Mesodermal cell (in vitro differentiated cells): ENCODE measurements around the gene ARHGAP15.

Experiments
- H3K27ac ChIP-seq: 2 replicates; pipeline ENCODE4 v1.7.0; 2013; ENCODE audit warnings: mild to moderate bottlenecking, low read depth, low read length, moderate library complexity; ENCODE audit not compliant: severe bottlenecking
- H3K36me3 ChIP-seq: 2 replicates; pipeline ENCODE4 v1.7.1; 2013; ENCODE audit warnings: mild to moderate bottlenecking, low read length, moderate library complexity; ENCODE audit not compliant: control insufficient read depth, insufficient read depth
- H3K4me1 ChIP-seq: one replicate; pipeline ENCODE4 v1.7.1; 2013; ENCODE audit warnings: mild to moderate bottlenecking, low read length; ENCODE audit not compliant: insufficient read depth, control insufficient read depth, poor library complexity, severe bottlenecking
- H3K4me3 ChIP-seq: 2 replicates; pipeline ENCODE4 v1.7.0; 2013; ENCODE audit warnings: low read length, control low read depth, mild to moderate bottlenecking; ENCODE audit not compliant: insufficient read depth, poor library complexity, severe bottlenecking; ENCODE audit errors: extremely low read depth
- H3K9me3 ChIP-seq: 2 replicates; pipeline ENCODE4 v1.7.1; 2013; ENCODE audit warnings: mild to moderate bottlenecking, low read length, moderate library complexity; ENCODE audit not compliant: control insufficient read depth
- WGBS, 2 experiments: methylation state at CpG; one replicate each; pipeline ENCODE4 v1.1.5; 2013; ENCODE audit warnings: missing lambda C conversion rate in 2 of 2; ENCODE audit not compliant: insufficient coverage in 2 of 2; 5-methylcytosine and 5-hydroxymethylcytosine counted together

The ARHGAP15 gene

DNA sequence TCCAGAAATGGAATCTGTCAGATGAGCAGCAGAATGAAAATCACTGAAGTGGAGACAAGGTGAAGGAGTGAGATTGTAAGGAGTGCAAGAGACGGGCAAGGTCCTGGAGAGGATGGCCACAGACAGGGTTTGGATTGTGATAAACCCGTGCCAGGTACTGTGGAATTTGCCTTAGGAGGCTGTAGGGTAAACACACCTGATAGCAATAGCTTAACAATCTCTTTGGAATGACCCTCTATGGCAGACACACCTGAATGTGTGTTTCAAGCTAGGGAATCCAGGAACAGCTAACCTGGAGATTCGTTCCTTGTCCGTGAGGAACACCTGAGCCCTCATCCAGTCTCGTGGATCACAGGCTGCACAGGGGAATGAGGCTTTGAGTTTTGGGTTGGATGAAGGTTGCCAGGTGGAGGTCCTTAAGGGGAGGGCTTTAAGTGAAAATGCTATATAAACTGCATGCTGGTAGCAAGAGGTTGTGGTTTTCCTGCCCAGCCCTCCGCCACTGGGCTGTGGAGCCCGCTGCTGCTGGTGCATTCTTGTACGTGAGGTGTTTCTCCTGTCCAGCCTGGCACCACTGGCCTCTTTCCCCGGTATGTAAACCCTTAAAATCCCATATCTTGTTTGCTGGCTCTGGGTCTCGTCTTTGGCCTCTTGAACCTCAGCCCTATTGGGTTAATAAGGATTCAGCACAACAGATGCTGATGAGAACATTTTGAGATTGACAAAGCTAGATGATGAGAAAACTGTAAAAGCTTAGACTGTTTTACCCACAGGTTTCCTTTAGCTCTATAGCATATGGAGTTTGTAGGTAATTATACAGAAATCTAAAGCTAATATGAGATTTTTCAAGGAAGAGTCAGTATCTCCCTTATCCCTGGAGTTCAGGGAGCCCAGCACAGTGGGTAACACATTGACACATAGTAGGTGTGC, 117.9 kb downstream of the ARHGAP15 start:
- Histone ChIP-seq H3K27ac (no peak overlapping the region), H3K4me3 (no peak overlapping the region), H3K9me3 (no peaks in the 10 kb centered on the region), H3K4me1 (no peaks in the 10 kb centered on the region), H3K36me3 (no peaks in the 10 kb centered on the region)
- 92 to 96% methylated on average over 7 to 8 of the region's 10 CpGs for WGBS, 2 experiments

DNA sequence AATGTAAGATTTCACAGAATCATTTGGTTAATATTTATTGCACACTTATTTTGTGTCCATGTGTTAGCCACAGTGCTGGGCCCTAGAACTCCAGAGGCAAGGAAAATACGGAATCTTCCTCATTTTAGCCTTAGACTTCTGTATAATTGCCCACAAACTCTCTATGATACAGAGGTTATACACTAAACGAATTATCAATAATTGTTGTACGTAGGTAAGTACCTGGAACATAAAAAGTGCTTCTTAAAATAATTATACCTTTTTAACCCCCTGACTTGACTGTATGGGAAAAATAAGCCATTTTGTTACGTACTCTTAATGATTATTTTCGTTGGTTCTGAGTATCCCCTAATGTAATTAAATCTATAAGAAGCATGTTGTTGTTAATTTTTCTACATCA, 119.4 kb downstream of the ARHGAP15 start:
- no peaks in the 10 kb centered on the region for H3K4me1 ChIP-seq
- H3K9me3 ChIP-seq: no peaks in the 10 kb centered on the region
- H3K27ac ChIP-seq: no peak overlapping the region
- no peaks in the 10 kb centered on the region for H3K36me3 ChIP-seq
- H3K4me3 ChIP-seq: no peak overlapping the region
- no CpG with 5 or more reads among the region's 5 CpGs for WGBS, 2 experiments

DNA sequence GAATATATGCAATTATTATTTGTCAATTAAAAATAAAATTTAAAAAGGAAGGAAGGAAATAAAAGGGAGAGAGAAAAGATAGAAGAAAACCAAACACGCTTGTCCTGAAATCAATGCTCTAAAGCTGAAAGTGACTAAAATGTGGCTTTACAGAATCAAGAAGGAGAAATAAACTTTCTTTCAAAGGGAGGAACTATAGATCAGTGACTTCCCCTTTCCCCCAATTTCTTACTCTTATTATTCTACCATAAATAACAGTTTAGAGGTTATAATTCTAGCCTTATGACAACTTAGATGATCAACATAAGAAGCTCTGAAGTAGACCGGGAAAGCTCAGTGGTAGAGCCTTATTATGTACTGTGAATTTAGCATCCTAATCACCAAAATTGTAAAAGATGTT, 122.5 kb downstream of the ARHGAP15 start:
- H3K4me3 ChIP-seq: no peak overlapping the region
- no peak overlapping the region for H3K27ac ChIP-seq
- H3K36me3 ChIP-seq: no peaks in the 10 kb centered on the region
- 90% methylated on average over 2 of the region's 2 CpGs; no CpG with 5 or more reads in 1 of the 2 experiments for WGBS, 2 experiments
- no peaks in the 10 kb centered on the region for H3K9me3 ChIP-seq
- no peaks in the 10 kb centered on the region for H3K4me1 ChIP-seq

DNA sequence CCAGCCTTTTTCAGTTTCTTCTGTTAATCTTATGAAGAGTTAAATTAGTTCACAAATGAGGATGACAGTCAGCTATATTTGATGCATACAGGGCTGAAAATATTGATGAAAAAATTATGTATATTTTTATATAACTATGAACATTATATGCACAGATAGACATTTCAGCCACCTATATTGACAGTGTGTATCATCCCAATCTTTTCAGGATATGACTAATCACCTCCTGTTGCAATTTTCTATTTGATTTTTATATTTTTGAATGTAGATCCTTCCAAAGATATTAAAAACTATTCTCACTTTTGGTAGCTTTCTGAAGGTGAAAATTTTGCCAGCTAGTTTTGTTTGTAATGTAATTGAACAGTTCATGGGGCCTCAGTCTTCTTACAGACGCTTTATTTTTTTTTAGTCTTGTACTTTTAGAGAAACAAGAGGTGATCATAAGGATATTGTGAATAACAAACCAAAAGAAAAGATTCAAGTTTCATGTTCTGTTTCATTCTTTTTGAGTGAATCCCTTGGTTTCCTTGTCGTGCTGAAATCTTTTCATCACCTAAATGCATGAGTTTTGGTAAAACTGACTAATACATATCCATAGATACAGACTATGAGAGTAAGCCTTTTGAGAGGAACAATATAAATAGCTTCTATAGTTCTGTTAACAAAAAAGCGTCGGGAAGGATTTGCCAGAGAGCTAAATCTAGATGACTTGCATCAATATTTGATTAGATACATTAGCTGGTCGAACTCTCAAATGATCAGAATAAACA, 123.1 kb downstream of the ARHGAP15 start:
- Histone ChIP-seq H3K36me3 (no peaks in the 10 kb centered on the region), H3K4me1 (no peaks in the 10 kb centered on the region), H3K9me3 (no peaks in the 10 kb centered on the region), H3K27ac (no peak overlapping the region), H3K4me3 (no peak overlapping the region)
- 79 to 100% methylated on average over 1 to 4 of the region's 5 CpGs for WGBS, 2 experiments

DNA sequence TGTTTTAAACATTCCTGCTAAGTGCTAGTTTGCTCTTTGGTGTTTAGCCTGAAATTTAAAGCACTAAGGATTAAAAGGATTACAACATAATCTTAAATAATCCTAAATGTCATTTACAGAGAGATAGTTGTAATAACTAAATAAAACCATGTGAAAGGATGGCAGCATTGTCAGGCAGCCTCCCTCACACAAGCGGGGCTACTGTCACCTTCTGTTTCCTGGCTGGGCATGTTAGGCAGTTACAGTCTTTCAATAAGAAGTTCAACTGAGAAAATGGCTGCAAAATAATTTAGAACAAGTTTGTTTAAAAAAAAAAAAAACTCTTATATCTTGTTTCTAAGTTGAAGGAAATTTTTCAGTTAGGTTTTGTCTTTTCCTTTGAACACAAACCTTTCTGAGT, 124.9 kb downstream of the ARHGAP15 start:
- no CpG with 5 or more reads among the region's 1 CpG for WGBS, 2 experiments
- no peak overlapping the region for H3K4me3 ChIP-seq
- H3K27ac ChIP-seq: no peak overlapping the region
- peaks cover 6% of the 10 kb centered on the region for H3K4me1 ChIP-seq
- no peaks in the 10 kb centered on the region for H3K36me3 ChIP-seq
- no peaks in the 10 kb centered on the region for H3K9me3 ChIP-seq

DNA sequence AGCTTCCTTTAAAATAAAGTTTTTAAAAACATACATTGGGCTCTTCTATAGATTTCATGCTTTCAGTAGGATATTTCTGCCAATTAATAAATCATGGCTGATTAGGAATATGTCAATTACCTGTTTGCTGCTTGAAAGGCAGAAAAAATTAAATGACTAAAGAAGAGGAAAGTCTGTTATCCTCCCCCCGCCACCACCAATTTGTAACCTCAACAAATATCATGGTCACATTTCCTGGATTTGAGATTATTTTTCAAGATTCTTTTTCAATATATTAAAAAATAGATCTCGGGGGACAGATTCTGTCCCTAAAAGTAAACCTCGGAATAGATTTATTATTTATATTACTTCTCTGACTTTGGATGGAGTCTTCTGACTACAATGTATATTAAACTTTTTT, 125.9 kb downstream of the ARHGAP15 start:
- no peaks in the 10 kb centered on the region for H3K9me3 ChIP-seq
- no peak overlapping the region for H3K27ac ChIP-seq
- no CpG with 5 or more reads among the region's 3 CpGs for WGBS, 2 experiments
- H3K36me3 ChIP-seq: no peaks in the 10 kb centered on the region
- H3K4me1 ChIP-seq: peaks cover 9% of the 10 kb centered on the region
- no peak overlapping the region for H3K4me3 ChIP-seq

DNA sequence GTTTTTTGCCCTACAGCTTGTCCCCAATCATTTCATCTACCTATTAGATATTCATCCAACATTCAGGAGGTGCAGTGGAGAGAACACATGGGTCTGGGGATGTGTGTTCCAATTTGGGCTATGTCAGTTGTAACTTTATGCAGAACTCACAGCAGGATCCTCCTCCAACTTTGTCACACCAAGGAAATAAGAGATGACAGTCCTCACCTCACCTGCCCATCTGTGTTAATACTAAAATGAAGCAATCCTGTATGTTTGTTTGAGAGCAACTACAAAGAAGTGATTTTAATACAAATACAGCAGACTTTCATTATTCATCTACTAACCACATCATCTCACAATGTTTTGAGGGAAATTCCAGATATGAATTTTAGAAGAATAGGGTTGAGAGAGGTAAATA, 126.7 kb downstream of the ARHGAP15 start:
- peaks cover 9% of the 10 kb centered on the region for H3K4me1 ChIP-seq
- no peak overlapping the region for H3K4me3 ChIP-seq
- no peaks in the 10 kb centered on the region for H3K9me3 ChIP-seq
- no peaks in the 10 kb centered on the region for H3K36me3 ChIP-seq
- H3K27ac ChIP-seq: no peak overlapping the region

DNA sequence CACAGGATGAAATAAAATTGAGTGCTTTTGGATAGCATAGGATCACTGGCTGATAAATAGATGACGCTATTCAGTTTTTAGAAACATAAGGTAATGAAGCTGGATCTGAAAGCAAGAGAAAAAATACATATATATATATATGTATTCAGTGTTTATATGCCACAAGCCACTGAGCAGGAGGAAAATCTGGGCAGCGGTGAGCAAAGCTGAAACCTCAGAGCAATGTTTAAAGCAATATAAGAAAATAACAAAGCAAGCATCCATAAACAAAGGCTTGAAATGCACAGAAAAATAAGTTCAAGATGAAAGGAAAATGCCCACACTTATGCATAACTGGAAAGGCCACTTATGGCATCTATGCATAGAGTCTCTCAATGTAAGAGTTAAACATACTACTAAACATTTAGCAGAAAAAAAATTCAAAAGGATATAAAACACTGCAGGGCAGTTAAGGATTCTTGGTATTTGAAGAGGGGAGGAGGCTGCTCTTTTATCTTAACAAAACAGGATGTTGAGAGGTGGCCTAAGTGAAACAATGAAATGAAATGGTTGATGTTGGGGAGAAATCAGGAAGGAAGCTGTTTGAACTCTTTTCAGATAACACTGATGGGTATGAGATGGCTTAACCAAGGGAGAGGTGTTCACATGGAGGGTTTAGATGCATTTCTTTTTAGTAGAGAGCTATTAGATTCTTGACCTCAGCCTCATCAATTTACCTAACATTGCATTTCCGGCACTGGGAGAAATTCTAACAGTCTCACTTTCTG, 129.1 kb downstream of the ARHGAP15 start:
- no peaks in the 10 kb centered on the region for H3K36me3 ChIP-seq
- H3K27ac ChIP-seq: no peak overlapping the region
- no peaks in the 10 kb centered on the region for H3K9me3 ChIP-seq
- no peak overlapping the region for H3K4me3 ChIP-seq
- WGBS, 2 experiments: no CpG with 5 or more reads among the region's 3 CpGs
- H3K4me1 ChIP-seq: peaks cover 9% of the 10 kb centered on the region

DNA sequence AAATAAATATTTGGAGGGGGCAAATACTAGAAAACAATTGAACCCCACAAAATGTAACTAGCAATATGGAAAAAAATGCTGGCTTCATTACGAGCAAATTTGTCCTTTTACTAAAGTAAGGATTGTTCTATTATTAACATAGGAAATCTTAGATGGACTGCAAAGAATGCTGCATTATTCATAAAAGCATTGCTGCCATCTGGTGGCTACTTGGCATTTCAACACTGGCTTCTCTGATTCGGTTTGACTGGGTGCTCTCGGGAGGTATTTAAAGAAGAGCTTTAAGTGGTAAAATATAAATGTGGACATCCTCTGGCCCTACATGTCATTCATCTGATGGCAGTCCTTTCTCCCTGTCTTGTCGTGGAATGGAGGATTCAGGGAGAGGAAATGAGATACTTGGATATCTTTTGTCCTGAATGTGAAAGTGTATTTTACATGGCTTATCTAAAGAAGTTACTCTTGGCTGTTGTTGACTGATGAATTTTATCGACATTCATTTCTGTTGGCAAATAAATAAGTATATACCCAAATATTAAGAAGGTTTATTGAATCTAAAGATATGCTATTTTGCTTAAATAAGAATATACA, 130.2 kb downstream of the ARHGAP15 start:
- WGBS, 2 experiments: no CpG with 5 or more reads among the region's 5 CpGs
- H3K4me1 ChIP-seq: peaks cover 9% of the 10 kb centered on the region

DNA sequence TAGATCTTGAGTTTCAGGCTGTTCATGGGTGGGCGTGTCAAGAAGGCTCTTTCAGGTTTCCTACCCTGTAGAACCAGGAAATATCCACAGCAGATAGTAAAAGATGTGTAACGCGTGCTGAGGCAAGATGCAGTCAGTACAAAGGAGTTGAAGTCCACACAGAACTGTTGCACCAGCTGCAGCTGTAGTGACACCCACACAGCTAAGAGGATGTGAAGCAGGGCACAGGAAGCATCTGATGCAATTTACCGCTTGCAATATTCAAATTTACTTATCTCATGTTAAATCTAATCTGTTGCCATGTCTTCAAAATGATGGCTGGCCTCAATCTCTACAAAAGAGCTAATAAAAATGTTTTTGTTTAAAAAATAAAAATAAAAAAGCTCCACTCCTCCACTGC, 132.8 kb downstream of the ARHGAP15 start:
- 92 to 100% methylated on average over 2 to 3 of the region's 4 CpGs for WGBS, 2 experiments
- Histone ChIP-seq H3K4me1 (peaks cover 9% of the 10 kb centered on the region), H3K4me3 (no peak overlapping the region), H3K9me3 (no peaks in the 10 kb centered on the region), H3K36me3 (no peaks in the 10 kb centered on the region), H3K27ac (no peak overlapping the region)

More for the DNA sequence above, 130.2 kb downstream of the ARHGAP15 start:
- Histone ChIP-seq H3K27ac (no peak overlapping the region), H3K36me3 (no peaks in the 10 kb centered on the region), H3K9me3 (no peaks in the 10 kb centered on the region), H3K4me3 (no peak overlapping the region)
